GM12878 (cell line): ENCODE data around the gene KBTBD13. TPM values are rescaled to one million over a fixed set of nuclear protein-coding genes. Genes with fewer than 3 reads are reported as not detected.

Experiments
- ATAC-seq: fragments of 200-7000 bp; cut with Tn5 transposase; 3 replicates; pipeline ENCODE4 v1.9.1; 2020; ENCODE audit warnings: mild to moderate bottlenecking, moderate library complexity
- BruUV-seq: library from RNA; stranded (reverse); fragments of 400-500 nt; replicated peaks from 2 replicates; lab custom pipeline; 2021; lab: Mats Ljungman, UMichigan
- CTCF ChIA-PET: fragments of 300-600 bp; sonication (Branson Sonifier 250); formaldehyde crosslinking; extraction: SDS; loops from one replicate; lab custom pipeline; 2021; ENCODE audit warnings: inconsistent platforms; lab: Yijun Ruan, JAX
- POLR2A ChIA-PET: fragments of 350-600 bp; formaldehyde crosslinking; extraction: SDS; loops from one replicate; lab custom pipeline; 2021; ENCODE audit warnings: inconsistent platforms; lab: Charles Lee
- RAD21 ChIA-PET: fragments of 300-600 bp; sonication (Branson Sonifier 250); formaldehyde crosslinking; loops from one replicate; lab custom pipeline; 2023; ENCODE audit warnings: antibody characterized with exemption; ENCODE audit not compliant: unreplicated experiment; lab: Charles Lee
- SMC1A ChIA-PET: fragments of 300-600 bp; sonication (Branson Sonifier 250); formaldehyde crosslinking; loops from one replicate; lab custom pipeline; 2023; ENCODE audit not compliant: unreplicated experiment, uncharacterized antibody; lab: Charles Lee
- DNase-seq: peaks from one replicate; pipeline ENCODE4 v3.0.0-alpha.2; 2011; ENCODE audit warnings: low read depth, low spot score
- FAIRE-seq: peaks from 3 replicates; lab custom pipeline; 2011; peaks lifted over from hg19 to GRCh38; lab: Jason Lieb, UNC
- H2AFZ ChIP-seq: 2 replicates; pipeline ENCODE4 v1.6.0; 2011; ENCODE audit warnings: low read depth, low read length, control low read depth; ENCODE audit not compliant: control insufficient read depth
- H3K27ac ChIP-seq: 2 replicates; pipeline ENCODE4 v1.5.1; 2011; ENCODE audit warnings: control low read depth; ENCODE audit not compliant: control insufficient read depth, insufficient read depth
- H3K27me3 ChIP-seq, 2 experiments: replicated peaks in 1 of 2; 2 replicates each; pipeline versions ENCODE4 v1.6.0 to v1.6.1; 2011; ENCODE audit warnings: low read length in 1 of 2; ENCODE audit not compliant: control insufficient read depth in 2 of 2, insufficient read depth in 2 of 2
- H3K36me3 ChIP-seq, 2 experiments: 2 replicates each; pipeline ENCODE4 v1.5.1; 2011; ENCODE audit warnings: low read length in 1 of 2; ENCODE audit not compliant: control insufficient read depth in 2 of 2, insufficient read depth in 2 of 2
- H3K4me1 ChIP-seq: 2 replicates; pipeline ENCODE4 v1.6.1; 2011; ENCODE audit warnings: mild to moderate bottlenecking, low read length, moderate library complexity, mixed read lengths; ENCODE audit not compliant: control insufficient read depth, insufficient read depth
- H3K4me2 ChIP-seq: 2 replicates; pipeline ENCODE4 v1.6.0; 2011; ENCODE audit warnings: control low read depth; ENCODE audit not compliant: control insufficient read depth, insufficient read depth
- H3K4me3 ChIP-seq: fragments of 200-600 bp; sonication (generic); 2 replicates; pipeline ENCODE4 v1.5.1; 2016
- H3K79me2 ChIP-seq: 2 replicates; pipeline ENCODE4 v1.6.0; 2011; ENCODE audit warnings: low read length; ENCODE audit not compliant: control insufficient read depth, insufficient read depth
- H3K9ac ChIP-seq: 2 replicates; pipeline ENCODE4 v1.8.0; 2011; ENCODE audit warnings: low read length, control low read depth, mixed read lengths; ENCODE audit not compliant: control insufficient read depth, insufficient read depth
- H3K9me3 ChIP-seq: replicated peaks from 3 replicates; pipeline ENCODE4 v1.5.1; 2011; ENCODE audit warnings: mild to moderate bottlenecking, low read length; ENCODE audit not compliant: control insufficient read depth, insufficient read depth
- H4K20me1 ChIP-seq: 2 replicates; pipeline ENCODE4 v1.6.0; 2011; ENCODE audit not compliant: control insufficient read depth, insufficient read depth
- DPF2 ChIP-seq: fragments of 450-650 bp; IDR thresholded peaks from 2 replicates; pipeline ENCODE4 v1.6.1; 2017; ENCODE audit warnings: mild to moderate bottlenecking
- HDAC6 ChIP-seq: fragments of 200-600 bp; sonication (generic); IDR thresholded peaks from one replicate; pipeline ENCODE4 v1.8.0; 2017; ENCODE audit warnings: antibody characterized with exemption; ENCODE audit not compliant: unreplicated experiment
- JUNB ChIP-seq: IDR thresholded peaks from 2 replicates; pipeline ENCODE4 v1.6.1; 2016; ENCODE audit warnings: antibody characterized with exemption, mild to moderate bottlenecking
- KDM1A ChIP-seq: fragments of 200-600 bp; sonication (generic); IDR thresholded peaks from 2 replicates; pipeline ENCODE4 v1.6.1; 2016; ENCODE audit warnings: borderline replicate concordance
- NBN ChIP-seq: fragments of 450-650 bp; IDR thresholded peaks from 2 replicates; pipeline ENCODE4 v1.6.1; 2016
- NFXL1 ChIP-seq: fragments of 450-650 bp; IDR thresholded peaks from 2 replicates; pipeline ENCODE4 v1.6.1; 2017; ENCODE audit warnings: antibody characterized with exemption, mild to moderate bottlenecking, borderline replicate concordance
- RAD21 ChIP-seq: IDR thresholded peaks from 2 replicates; pipeline ENCODE4 v1.6.1; 2011; ENCODE audit warnings: mild to moderate bottlenecking, low read depth, low read length, moderate library complexity; ENCODE audit not compliant: insufficient read depth
- RB1 ChIP-seq: fragments of 450-650 bp; formaldehyde crosslinking; IDR thresholded peaks from 2 replicates; pipeline ENCODE4 v1.6.1; 2017; ENCODE audit warnings: mild to moderate bottlenecking, borderline replicate concordance
- RBBP5 ChIP-seq: fragments of 200-600 bp; sonication (generic); conservative IDR thresholded peaks from 2 replicates; pipeline ENCODE4 v1.6.1; 2016
- ZNF217 ChIP-seq: fragments of 450-650 bp; IDR thresholded peaks from 2 replicates; pipeline ENCODE4 v1.6.1; 2017; ENCODE audit warnings: antibody characterized with exemption, mild to moderate bottlenecking
- WGBS: methylation state at CpG from one replicate; pipeline ENCODE4 v1.1.6; 2016; ENCODE audit warnings: low lambda C conversion rate; ENCODE audit not compliant: insufficient replicate concordance, insufficient coverage; ENCODE audit errors: missing lambda C conversion rate; 5-methylcytosine and 5-hydroxymethylcytosine counted together
- in situ Hi-C: fragments of 300-500 bp; cut with MboI; formaldehyde crosslinking; loops from 9 replicates; pipeline ENCODE4 v1.14.3; 2018; ENCODE audit warnings: mixed read lengths
- intact Hi-C: fragments of 100-400 bp; cut with micrococcal nuclease; formaldehyde crosslinking; loops from one replicate; pipeline ENCODE4 v1.14.2; 2022; ENCODE audit not compliant: unreplicated experiment
- polyA plus RNA-seq, 11 experiments: library from polyadenylated mRNA; depleted of rRNA in 4 of 11; unstranded in 6 of 11; stranded (reverse) in 5 of 11; fragments of >200 nt; fragmentation: Nextera tagmentation in 4 of 11; fragmentation: Illumina TruSeq in 1 of 11; extraction: Ambion mirVana in 4 of 11; extraction: Trizol in 1 of 11; gene quantifications; 1 replicate in 1 of 11; 2 replicates in 10 of 11; pipeline versions ENCODE4 v1.2.1 to v1.2.3, GENCODE V29; 2011 to 2016; ENCODE audit warnings: inconsistent platforms in 2 of 11, missing spikeins in 2 of 11, low read depth in 1 of 11
- total RNA-seq, 4 experiments: library from RNA; depleted of rRNA in 3 of 4; stranded (reverse); fragments of >200 nt in 3 of 4; fragmentation: Illumina TruSeq in 1 of 4; extraction: Trizol in 1 of 4; gene quantifications; 2 replicates each; pipeline versions ENCODE4 v1.2.1 to v1.2.3, GENCODE V29; 2013 to 2021
- TF ChIP-seq, protein P1 (sequence below): fragments of 450-650 bp; IDR thresholded peaks from 2 replicates; pipeline ENCODE4 v1.6.1; 2017; ENCODE audit warnings: low read depth, mild to moderate bottlenecking, moderate library complexity

The KBTBD13 gene
- total and polyA plus RNA-seq, 10 of the 15 experiments (the other 5 are each of a cell fraction or from before 2014, with no cell fraction given) = 0.06 TPM; not detected in 9

DNA sequence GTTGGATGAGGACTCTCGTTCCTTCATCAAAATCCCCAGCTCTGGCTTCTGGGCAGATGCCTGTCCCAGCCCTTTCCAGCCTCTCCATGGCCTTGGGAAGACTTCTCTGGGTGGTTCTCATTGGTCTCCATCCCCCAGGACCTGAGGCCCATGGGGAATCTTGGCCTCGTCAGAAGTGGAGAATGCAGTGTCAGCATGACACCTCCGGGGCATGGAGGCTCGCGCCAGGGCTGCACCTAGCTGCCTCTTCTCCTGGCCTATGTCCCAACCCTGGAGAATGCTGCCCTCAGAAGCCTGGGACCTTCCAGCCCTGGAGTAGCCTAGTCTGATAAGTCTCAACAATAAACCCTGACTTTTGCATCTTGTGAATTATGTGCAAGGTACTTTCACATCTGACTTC lies 3.0 kb downstream of the KBTBD13 start:
- Histone ChIP-seq H3K27ac (no peak overlapping the region), H3K9ac (no peak overlapping the region), H3K4me1 (no peaks in the 10 kb centered on the region), H3K79me2 (no peaks in the 10 kb centered on the region), H2AFZ (no peak overlapping the region), H3K27me3 (peaks cover 0 to 6% of the 10 kb centered on the region in 2 experiments; a peak in 1 of 4 replicates), H3K36me3 (no peaks in the 10 kb centered on the region), H4K20me1 (peaks cover 3% of the 10 kb centered on the region; the same call in 1 of the 2 replicates), H3K9me3 (no peaks in the 10 kb centered on the region), H3K4me2 (no peak overlapping the region), H3K4me3 (no peak overlapping the region)
- FAIRE-seq (no peak), DNase-seq (no peak), ATAC-seq (no peak)
- CTCF ChIA-PET = interaction anchor here (1.9 kb wide), 1 partner anchor 27 kb away, joined by 7 read pairs; no protein-coding TSS in a partner anchor
- BruUV-seq = no TSS peak
- POLR2A ChIA-PET = no interaction called here
- in situ Hi-C loops (no loop called here), intact Hi-C loops (loop anchor here (2.0 kb wide), 1 partner anchor 25 kb away; no protein-coding TSS in a partner anchor)
- RAD21 ChIA-PET = no interaction called here
- no peak for TF ChIP-seq ZNF217
- no peak for TF ChIP-seq RB1
- TF ChIP-seq KDM1A = no peak
- no peak for TF ChIP-seq NFXL1
- TF ChIP-seq JUNB = no peak
- TF ChIP-seq RAD21 = no peak
- TF ChIP-seq, protein P1, sequence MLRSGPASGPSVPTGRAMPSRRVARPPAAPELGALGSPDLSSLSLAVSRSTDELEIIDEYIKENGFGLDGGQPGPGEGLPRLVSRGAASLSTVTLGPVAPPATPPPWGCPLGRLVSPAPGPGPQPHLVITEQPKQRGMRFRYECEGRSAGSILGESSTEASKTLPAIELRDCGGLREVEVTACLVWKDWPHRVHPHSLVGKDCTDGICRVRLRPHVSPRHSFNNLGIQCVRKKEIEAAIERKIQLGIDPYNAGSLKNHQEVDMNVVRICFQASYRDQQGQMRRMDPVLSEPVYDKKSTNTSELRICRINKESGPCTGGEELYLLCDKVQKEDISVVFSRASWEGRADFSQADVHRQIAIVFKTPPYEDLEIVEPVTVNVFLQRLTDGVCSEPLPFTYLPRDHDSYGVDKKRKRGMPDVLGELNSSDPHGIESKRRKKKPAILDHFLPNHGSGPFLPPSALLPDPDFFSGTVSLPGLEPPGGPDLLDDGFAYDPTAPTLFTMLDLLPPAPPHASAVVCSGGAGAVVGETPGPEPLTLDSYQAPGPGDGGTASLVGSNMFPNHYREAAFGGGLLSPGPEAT = no peak
- no peak for TF ChIP-seq RBBP5
- no peak for TF ChIP-seq HDAC6
- no peak for TF ChIP-seq NBN
- no peak for TF ChIP-seq DPF2
- SMC1A ChIA-PET = no interaction called here
- WGBS = 74% methylated on average over 5 of the region's 5 CpGs
